GM20000 (cell line): ENCODE results near the gene AFAP1L2.

Experiments
- DNase-seq: peaks from one replicate; pipeline ENCODE4 v3.0.0; 2012; ENCODE audit warnings: low spot score
- TF ChIP-seq, protein P1 (sequence below): IDR thresholded peaks from 2 replicates; pipeline ENCODE4 v1.5.1; 2012; ENCODE audit warnings: mild to moderate bottlenecking, control low read depth; ENCODE audit errors: extremely low read depth, missing control alignments

Gene AFAP1L2

DNA sequence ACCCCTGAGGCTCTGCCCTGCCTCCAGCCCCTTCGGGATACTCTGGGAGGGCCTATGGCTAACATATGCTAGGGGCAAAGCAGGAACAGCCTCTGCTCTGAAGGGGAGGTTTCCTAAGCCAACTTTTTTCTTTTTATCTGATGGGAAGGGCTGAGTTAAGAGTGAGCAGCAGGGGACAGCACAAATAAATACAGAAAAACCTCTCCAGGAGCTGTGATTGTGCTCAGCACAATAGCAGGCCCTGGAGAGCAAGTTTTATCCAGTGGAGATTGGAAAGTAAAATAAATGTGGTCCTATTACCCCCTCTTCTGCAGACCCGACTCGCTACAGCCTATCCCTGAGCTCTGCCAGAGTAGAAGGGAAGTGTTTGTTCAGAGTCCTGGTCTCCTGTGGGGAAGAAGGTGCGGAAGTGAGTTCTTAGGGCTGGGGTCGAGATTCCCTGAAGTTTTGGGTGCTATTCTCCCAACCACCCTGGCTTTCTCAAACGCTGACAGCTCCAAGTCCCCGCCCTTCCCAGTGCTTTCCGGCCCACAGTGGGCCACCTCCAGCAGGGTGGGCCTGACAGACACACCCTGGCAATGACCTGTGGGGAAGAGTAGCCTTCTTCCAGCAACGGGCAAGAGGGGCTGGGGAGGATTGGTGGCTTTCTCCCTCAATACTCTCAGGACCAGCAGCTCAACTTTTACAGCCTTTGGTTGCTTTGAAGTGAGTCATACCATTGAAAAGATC, 23.0 kb upstream of the AFAP1L2 start:
- no peak for DNase-seq
- TF ChIP-seq, protein P1, sequence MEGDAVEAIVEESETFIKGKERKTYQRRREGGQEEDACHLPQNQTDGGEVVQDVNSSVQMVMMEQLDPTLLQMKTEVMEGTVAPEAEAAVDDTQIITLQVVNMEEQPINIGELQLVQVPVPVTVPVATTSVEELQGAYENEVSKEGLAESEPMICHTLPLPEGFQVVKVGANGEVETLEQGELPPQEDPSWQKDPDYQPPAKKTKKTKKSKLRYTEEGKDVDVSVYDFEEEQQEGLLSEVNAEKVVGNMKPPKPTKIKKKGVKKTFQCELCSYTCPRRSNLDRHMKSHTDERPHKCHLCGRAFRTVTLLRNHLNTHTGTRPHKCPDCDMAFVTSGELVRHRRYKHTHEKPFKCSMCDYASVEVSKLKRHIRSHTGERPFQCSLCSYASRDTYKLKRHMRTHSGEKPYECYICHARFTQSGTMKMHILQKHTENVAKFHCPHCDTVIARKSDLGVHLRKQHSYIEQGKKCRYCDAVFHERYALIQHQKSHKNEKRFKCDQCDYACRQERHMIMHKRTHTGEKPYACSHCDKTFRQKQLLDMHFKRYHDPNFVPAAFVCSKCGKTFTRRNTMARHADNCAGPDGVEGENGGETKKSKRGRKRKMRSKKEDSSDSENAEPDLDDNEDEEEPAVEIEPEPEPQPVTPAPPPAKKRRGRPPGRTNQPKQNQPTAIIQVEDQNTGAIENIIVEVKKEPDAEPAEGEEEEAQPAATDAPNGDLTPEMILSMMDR, result no peak

DNA sequence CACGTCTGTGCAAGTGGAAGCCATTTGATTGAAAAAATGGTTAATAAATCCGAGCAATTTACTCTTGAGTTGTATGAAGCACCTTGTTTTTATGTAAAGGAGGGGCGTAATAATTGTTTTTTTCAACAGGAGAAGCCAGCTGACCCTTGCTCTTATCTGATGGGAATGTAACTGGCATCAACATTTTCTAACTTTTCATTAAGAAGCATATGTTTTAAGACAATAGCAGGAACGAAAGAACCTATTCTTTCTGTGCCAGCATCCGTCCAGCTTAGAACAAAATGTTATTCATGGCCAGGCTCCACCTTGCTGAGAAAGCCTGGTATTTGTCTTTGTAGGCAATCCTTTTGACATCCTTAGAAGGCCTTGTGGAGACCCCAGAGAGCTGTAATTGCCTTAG, 22.2 kb upstream of the AFAP1L2 start:
- TF ChIP-seq, protein P1, result no peak
- DNase-seq, result no peak

DNA sequence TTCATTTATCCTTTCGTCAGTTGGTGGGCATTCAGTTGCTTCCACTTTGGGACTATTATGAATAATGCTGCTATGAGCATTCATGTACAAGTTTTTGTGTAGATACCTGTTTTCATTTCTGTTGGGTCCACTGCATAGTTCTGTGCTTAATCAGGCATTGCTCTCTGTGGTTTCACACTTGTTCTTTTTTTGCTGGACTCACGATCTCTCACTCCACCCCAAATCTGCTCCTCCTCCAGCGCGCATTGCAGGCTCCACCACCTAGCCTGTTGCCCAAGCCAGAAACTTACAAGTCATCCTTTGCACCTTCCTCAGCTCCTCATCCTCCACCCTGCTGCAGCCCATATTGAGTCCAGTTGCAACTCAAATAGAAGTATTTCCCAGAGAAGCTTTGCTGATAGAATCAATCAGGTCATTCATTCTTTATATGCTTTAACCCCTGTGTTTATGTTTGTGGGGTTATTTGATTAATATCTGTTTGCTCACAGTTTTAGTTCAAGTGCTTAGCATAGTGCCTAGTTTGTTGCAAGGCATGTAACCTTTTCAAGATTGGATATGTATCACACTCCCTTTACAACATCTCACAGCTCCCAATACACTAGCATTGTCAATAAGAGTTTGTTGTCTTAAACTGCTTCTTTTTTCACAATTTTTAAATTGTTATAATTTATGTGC, 16.6 kb upstream of the AFAP1L2 start:
- DNase-seq, result no peak
- TF ChIP-seq, protein P1, result no peak

DNA sequence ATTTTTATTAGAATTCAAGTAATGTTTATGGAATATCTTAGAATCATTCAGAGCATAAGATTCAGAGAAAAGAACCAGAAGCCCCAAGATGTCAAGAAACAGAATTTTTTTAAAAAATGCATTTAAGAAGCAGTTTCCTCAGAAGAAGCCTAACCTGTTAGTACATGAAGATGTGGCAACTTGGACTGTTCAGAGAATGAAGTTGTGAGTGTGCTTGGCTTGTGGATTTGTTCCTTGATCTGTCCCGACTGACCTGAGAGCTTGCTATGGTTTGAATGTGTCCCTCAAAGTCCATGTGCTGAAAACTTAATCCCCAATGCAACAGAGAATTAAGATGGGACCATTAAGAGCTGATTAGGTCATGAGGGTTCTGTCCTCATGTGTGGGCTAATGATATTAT, 13.8 kb upstream of the AFAP1L2 start:
- TF ChIP-seq, protein P1, result no peak
- DNase-seq, result no peak

DNA sequence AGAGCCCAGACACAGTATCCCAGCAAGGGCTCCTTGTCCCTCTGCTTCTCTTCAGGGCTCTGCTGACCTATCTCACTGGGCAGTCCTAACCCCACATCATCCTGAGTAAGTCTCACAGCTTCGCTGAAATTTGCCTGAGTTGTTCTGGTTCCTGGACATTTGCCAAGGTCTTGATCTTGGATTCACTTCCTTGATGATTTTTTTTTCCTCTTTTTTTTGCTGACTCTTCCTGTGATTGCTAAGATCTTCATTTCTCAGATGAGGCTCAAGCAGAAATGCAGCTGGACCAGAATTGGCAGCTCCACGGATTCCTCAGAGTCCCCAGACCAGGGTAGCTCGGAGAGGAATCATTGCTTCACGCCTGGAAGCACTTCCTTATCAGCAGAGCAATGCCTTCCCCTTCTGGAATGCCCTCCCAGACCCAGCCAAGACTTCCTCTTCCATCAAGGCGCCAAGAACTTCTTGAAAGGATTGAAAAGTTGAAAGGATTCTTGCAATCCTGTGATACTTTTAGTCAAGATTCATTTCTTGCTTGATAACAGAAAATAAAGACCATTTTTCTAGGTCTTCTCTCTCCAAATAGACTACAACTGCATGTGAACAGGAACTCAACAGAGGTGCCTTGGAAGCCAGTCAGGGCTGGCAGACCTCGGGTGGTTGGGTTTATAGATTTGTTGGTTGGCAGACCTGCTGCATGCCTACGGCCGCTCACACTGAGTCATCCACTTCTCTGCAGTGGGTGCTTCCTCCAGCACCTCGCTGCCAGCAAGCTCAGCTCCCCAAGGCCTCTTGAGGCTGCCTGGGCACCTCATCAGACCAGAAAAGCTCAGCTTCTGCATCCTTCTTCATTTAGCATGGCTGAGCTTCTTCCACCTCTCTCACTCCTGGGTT, 8.8 kb upstream of the AFAP1L2 start:
- DNase-seq, result no peak
- TF ChIP-seq, protein P1, result no peak

DNA sequence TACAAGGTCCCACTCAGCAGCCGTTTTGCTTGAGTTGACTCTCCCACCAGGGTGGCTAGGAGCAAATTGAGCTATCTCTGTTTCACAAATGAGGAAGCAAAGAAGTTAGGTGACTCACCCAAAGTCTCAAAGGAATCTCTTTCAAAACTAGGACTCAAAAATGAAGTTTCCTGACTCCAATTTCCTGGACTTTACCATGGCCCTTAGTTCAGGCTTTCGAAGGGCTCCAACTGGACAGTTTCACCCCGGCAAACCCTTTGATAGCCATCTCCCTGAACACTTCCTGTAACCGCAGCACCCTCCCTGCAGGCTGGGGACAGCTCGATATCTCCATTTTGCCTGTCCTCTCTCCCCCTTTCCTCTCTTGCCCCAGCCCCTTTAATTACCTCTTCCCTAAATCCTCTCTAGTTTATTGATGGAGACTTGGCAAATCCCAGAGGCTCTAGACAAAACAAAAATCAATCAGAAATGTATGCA, 4.7 kb upstream of the AFAP1L2 start:
- DNase-seq, result no peak
- TF ChIP-seq, protein P1, result no peak
